ENCODE data around the gene HRH3.

HRH3 gene

GRCh38 chr20:62197311-62197710 is 22.8 kb downstream of the HRH3 start:
- DNase-seq: no peak

GRCh38 chr20:62196286-62196685 is 23.8 kb downstream of the HRH3 start:
- DNase-seq: no peak

GRCh38 chr20:62195736-62196135 is 24.3 kb downstream of the HRH3 start:
- no peak for DNase-seq

- no peak for DNase-seq
Observed at GRCh38 chr20:62195075-62195405, 25.0 kb downstream of the HRH3 start.

GRCh38 chr20:62193079-62194025 is 26.7 kb downstream of the HRH3 start:
- DNase-seq: no peak

- DNase-seq: no peak
Observed at GRCh38 chr20:62192635-62193034, 27.4 kb downstream of the HRH3 start.

GRCh38 chr20:62191781-62192559 is 28.1 kb downstream of the HRH3 start:
- no peak for DNase-seq

- DNase-seq: no peak
Observed at GRCh38 chr20:62190639-62191411, 29.3 kb downstream of the HRH3 start.

GRCh38 chr20:62186887-62187866 is 32.9 kb downstream of the HRH3 start:
- DNase-seq: no peak

GRCh38 chr20:62186096-62186426 is 34.0 kb downstream of the HRH3 start:
- no peak for DNase-seq

GRCh38 chr20:62183426-62184142 is 36.5 kb downstream of the HRH3 start:
- no peak for DNase-seq

- peak; percentile 98 for DNase-seq
Observed at GRCh38 chr20:62182469-62183425, 37.3 kb downstream of the HRH3 start, which contains the start of gene MTG2. Gene MTG2, plus strand, starts transcription at chr20:62183028. Its CDS starts 10,393 bp downstream, at chr20:62193421.

- no peak for DNase-seq
Observed at GRCh38 chr20:62181808-62182207, 38.3 kb downstream of the HRH3 start.

GRCh38 chr20:62179162-62179504 is 40.9 kb downstream of the HRH3 start:
- no peak for DNase-seq

GRCh38 chr20:62178316-62179161 is 41.5 kb downstream of the HRH3 start:
- DNase-seq: no peak

GRCh38 chr20:62177307-62177706 is 42.8 kb downstream of the HRH3 start:
- no peak for DNase-seq

GRCh38 chr20:62176866-62177265 is 43.2 kb downstream of the HRH3 start:
- DNase-seq: no peak

- no peak for DNase-seq
Observed at GRCh38 chr20:62175711-62176110, 44.4 kb downstream of the HRH3 start.

Measured in activated effector memory CD4-positive, alpha-beta T cell treated with anti-CD3 and anti-CD28 coated beads, Interleukin-2, amount 50 U/mL, for 16 hours (primary cell).